ENCODE results near the gene AOPEP. TPM values are rescaled to one million over a fixed set of nuclear protein-coding genes. Genes with fewer than 3 reads are reported as not detected.

The AOPEP gene
- polyA plus RNA-seq, 1 of the 3 experiments (the other 2 are of a cell fraction): 54.6 TPM

- Histone ChIP-seq H3K27ac (ENCODE audit: low read depth in 2 of 2, low read length in 1 of 2) (no peak overlapping the region), H3K4me2 (no peak overlapping the region), H3K9ac (no peak overlapping the region), H3K4me3 (ENCODE audit: low read depth in 2 of 2, low read length in 1 of 2) (no peak overlapping the region), H3F3A (replicated peaks; ENCODE audit: insufficient read depth) (peaks cover 20% of the 10 kb centered on the region), H2AFZ (ENCODE audit: low read depth) (no peak overlapping the region), H3K79me2 (ENCODE audit: insufficient read depth) (peaks cover 33% of the 10 kb centered on the region), H4K20me1 (ENCODE audit: insufficient read depth) (no peaks in the 10 kb centered on the region), H3K9me3 (no peaks in the 10 kb centered on the region), H3K27me3 (ENCODE audit: insufficient read depth) (no peaks in the 10 kb centered on the region), H3K9me2 (no peaks in the 10 kb centered on the region), H3K4me1 (ENCODE audit: control insufficient read depth in 1 of 2, insufficient read depth in 2 of 2, low read depth in 1 of 2, low read length in 1 of 2) (peaks cover 0 to 10% of the 10 kb centered on the region in 2 experiments; a peak in 2 of 4 replicates), H3K36me3 (replicated peaks in 1 of 2; ENCODE audit: control insufficient read depth in 1 of 2, insufficient read depth in 2 of 2, low read length in 1 of 2) (peaks cover 0 to 2% of the 10 kb centered on the region in 2 experiments)
- WGBS (ENCODE audit: low lambda C conversion rate): 98% methylated on average over 3 of the region's 3 CpGs
- ChIA-PET CTCF (interaction anchor here (1.1 to 4.0 kb wide), 2 partner anchors 88 to 359 kb away, joined by 4 to 12 read pairs; no protein-coding TSS in a partner anchor), POLR2A (no interaction called here)
- TF ChIP-seq SMC3 (IDR thresholded peaks at IDR 0.05; ENCODE audit: low read depth, low read length): no peak
- TF ChIP-seq NRF1 (IDR thresholded peaks at IDR 0.05; ENCODE audit: low read depth, low read length): no peak
- TF ChIP-seq TEAD4 (IDR thresholded peaks at IDR 0.05; ENCODE audit: borderline replicate concordance, insufficient read depth): no peak
- no peak for TF ChIP-seq POLR2AphosphoS5 (IDR thresholded peaks at IDR 0.05; ENCODE audit: low read depth, low read length)
- no peak for TF ChIP-seq SIN3A (IDR thresholded peaks at IDR 0.05; ENCODE audit: borderline replicate concordance, low read depth, low read length)
- TF ChIP-seq REST (IDR thresholded peaks at IDR 0.05; ENCODE audit: low read depth, low read length): no peak
- TF ChIP-seq RXRA (IDR thresholded peaks at IDR 0.05; ENCODE audit: borderline replicate concordance, low read depth): no peak
- no peak for DNase-seq
Observed at GRCh38 chr9:94768766-94769165, 42.3 kb downstream of the AOPEP start.

GRCh38 chr9:94770334-94770733, 43.8 kb downstream of the AOPEP start:
- H2AFZ ChIP-seq (ENCODE audit: low read depth): no peak overlapping the region
- DNase-seq: no peak
- H4K20me1 ChIP-seq (ENCODE audit: insufficient read depth): no peaks in the 10 kb centered on the region
- peaks cover 20% of the 10 kb centered on the region for H3F3A ChIP-seq (replicated peaks; ENCODE audit: insufficient read depth)
- no peak overlapping the region for H3K4me3 ChIP-seq (ENCODE audit: low read depth in 2 of 2, low read length in 1 of 2)
- no peak overlapping the region for H3K27ac ChIP-seq (ENCODE audit: low read depth in 2 of 2, low read length in 1 of 2)
- ChIA-PET POLR2A (no interaction called here), CTCF (interaction anchor here (0.9 to 4.0 kb wide), 4 partner anchors 13 to 357 kb away, joined by 3 to 12 read pairs (median 6); no protein-coding TSS in a partner anchor)
- no peaks in the 10 kb centered on the region for H3K9me3 ChIP-seq
- no peaks in the 10 kb centered on the region for H3K27me3 ChIP-seq (ENCODE audit: insufficient read depth)
- no peak overlapping the region for H3K9ac ChIP-seq
- H3K79me2 ChIP-seq (ENCODE audit: insufficient read depth): peaks cover 22% of the 10 kb centered on the region; the same call in 1 of the 2 replicates
- no peaks in the 10 kb centered on the region for H3K9me2 ChIP-seq
- TF ChIP-seq CTCF (IDR thresholded peaks at IDR 0.05) (no peak), GATA2 (CRISPR knock-in tag; IDR thresholded peaks at IDR 0.05) (no peak), EP300 (IDR thresholded peaks at IDR 0.05; ENCODE audit: borderline replicate concordance in 1 of 2, low read depth in 1 of 2, low read length in 1 of 2) (no peak), JUND (IDR thresholded peaks at IDR 0.05) (no peak), MXI1 (IDR thresholded peaks at IDR 0.05; ENCODE audit: low read depth, low read length) (no peak), ELF1 (IDR thresholded peaks at IDR 0.05) (no peak), SMC3 (IDR thresholded peaks at IDR 0.05; ENCODE audit: low read depth, low read length) (no peak), MEF2A (IDR thresholded peaks at IDR 0.05; ENCODE audit: borderline replicate concordance, low read depth) (no peak), TEAD4 (IDR thresholded peaks at IDR 0.05; ENCODE audit: borderline replicate concordance, insufficient read depth) (no peak), RFX5 (IDR thresholded peaks at IDR 0.05; ENCODE audit: low read length) (no peak)
- WGBS (ENCODE audit: low lambda C conversion rate): 89% methylated on average over 6 of the region's 6 CpGs
- no peak overlapping the region for H3K4me2 ChIP-seq
- H3K4me1 ChIP-seq (ENCODE audit: control insufficient read depth in 1 of 2, insufficient read depth in 2 of 2, low read depth in 1 of 2, low read length in 1 of 2): peaks cover 0 to 10% of the 10 kb centered on the region in 2 experiments; a peak in 2 of 4 replicates
- H3K36me3 ChIP-seq (replicated peaks in 1 of 2; ENCODE audit: control insufficient read depth in 1 of 2, insufficient read depth in 2 of 2, low read length in 1 of 2): peaks cover 0 to 2% of the 10 kb centered on the region in 2 experiments
